SU-DHL-6 (cell line): ENCODE measurements around the gene ZNF469.

Source experiments
- EZH2phosphoT487 ChIP-seq: fragments of 200-600 bp; sonication (generic), shearing (Covaris generic); conservative IDR thresholded peaks from 2 replicates; pipeline ENCODE4 v1.6.1; 2018; ENCODE audit warnings: mild to moderate bottlenecking, antibody characterized with exemption, low read length, moderate library complexity, mixed read lengths
- TF ChIP-seq, protein P1 (sequence below): fragments of 200-600 bp; sonication (generic); IDR thresholded peaks from one replicate; pipeline ENCODE4 v1.5.1; 2017; ENCODE audit warnings: antibody characterized with exemption, mild to moderate bottlenecking, low read length, moderate library complexity; ENCODE audit not compliant: insufficient read depth, poor library complexity, severe bottlenecking

DNA sequence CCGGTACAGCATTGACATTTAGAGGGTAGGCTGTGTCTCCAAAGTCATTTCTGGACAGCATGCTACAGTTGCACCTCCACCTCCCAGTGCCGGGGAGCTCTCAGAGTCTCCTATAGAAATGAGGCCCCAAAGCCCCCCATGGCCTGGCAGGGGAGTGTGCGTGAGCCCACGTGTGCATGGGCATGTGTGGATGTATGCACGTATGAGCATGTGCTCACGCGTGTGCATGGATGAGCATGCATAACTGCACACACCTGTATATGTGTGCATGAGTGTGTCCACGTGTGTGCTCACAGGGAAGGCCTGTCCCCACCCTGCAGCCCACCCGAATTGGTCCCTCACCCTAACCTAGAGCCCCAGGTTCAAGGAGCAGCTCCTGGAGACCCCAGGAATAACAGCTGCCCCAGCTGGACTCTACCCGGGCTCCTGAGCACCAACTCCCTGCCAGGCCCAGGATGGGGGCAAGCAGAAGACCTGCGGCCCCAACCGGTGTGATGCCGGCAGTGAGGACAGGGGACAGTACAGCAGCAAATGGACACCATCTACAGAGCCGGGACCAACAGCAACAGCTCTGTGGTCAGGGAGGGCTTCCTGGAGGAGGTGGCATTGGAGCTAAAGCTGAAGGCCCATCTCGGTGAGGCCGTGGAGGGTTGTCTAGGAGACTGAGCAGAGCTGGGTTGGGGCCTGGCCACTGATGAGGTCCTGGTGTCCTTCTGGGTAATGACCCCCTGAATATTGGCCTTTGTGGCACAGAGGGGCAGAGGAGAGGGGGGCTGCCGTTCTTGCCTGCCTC lies 35.1 kb downstream of the ZNF469 start:
- TF ChIP-seq, protein P1, sequence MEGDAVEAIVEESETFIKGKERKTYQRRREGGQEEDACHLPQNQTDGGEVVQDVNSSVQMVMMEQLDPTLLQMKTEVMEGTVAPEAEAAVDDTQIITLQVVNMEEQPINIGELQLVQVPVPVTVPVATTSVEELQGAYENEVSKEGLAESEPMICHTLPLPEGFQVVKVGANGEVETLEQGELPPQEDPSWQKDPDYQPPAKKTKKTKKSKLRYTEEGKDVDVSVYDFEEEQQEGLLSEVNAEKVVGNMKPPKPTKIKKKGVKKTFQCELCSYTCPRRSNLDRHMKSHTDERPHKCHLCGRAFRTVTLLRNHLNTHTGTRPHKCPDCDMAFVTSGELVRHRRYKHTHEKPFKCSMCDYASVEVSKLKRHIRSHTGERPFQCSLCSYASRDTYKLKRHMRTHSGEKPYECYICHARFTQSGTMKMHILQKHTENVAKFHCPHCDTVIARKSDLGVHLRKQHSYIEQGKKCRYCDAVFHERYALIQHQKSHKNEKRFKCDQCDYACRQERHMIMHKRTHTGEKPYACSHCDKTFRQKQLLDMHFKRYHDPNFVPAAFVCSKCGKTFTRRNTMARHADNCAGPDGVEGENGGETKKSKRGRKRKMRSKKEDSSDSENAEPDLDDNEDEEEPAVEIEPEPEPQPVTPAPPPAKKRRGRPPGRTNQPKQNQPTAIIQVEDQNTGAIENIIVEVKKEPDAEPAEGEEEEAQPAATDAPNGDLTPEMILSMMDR = no peak
- no peak for TF ChIP-seq EZH2phosphoT487
